IMR-90 (cell line): ENCODE measurements around the gene GOLGA8N. TPM values are rescaled to one million over a fixed set of nuclear protein-coding genes. Genes with fewer than 3 reads are reported as not detected.
"Not testable (repeated sequence)": the region's sequence is repeated elsewhere in the genome, so short reads cannot be mapped to it uniquely, and the experiment has no call there.

Experiments
- ATAC-seq: fragments of 200-7000 bp; cut with Tn5 transposase; 2 replicates; pipeline ENCODE4 v1.9.1; 2020; ENCODE audit warnings: low read depth, mild to moderate bottlenecking, moderate library complexity
- BruUV-seq: library from RNA; stranded (reverse); fragments of 400-500 nt; replicated peaks from 2 replicates; lab custom pipeline; 2021; lab: Mats Ljungman, UMichigan
- CTCF ChIA-PET: fragments of 300-600 bp; formaldehyde crosslinking; extraction: SDS; loops from one replicate; lab custom pipeline; 2021; ENCODE audit warnings: antibody characterized with exemption; lab: Yijun Ruan, JAX
- POLR2A ChIA-PET: fragments of 300-600 bp; sonication (Branson Sonifier 250); formaldehyde crosslinking; loops from one replicate; lab custom pipeline; 2022; ENCODE audit warnings: antibody characterized with exemption; ENCODE audit not compliant: unreplicated experiment; lab: Charles Lee
- DNase-seq: peaks from one replicate; pipeline ENCODE4 v3.0.0; 2013
- H2AFZ ChIP-seq: replicated peaks from 2 replicates; pipeline ENCODE3; 2013; ENCODE audit warnings: low read length, mild to moderate bottlenecking; ENCODE audit not compliant: poor library complexity
- H2AK5ac ChIP-seq: 2 replicates; pipeline ENCODE4 v1.6.1; 2013; ENCODE audit warnings: low read depth, low read length, inconsistent platforms
- H2AK9ac ChIP-seq: replicated peaks from 2 replicates; pipeline ENCODE3; 2013; ENCODE audit warnings: mild to moderate bottlenecking, low read depth, low read length, moderate library complexity; ENCODE audit not compliant: poor library complexity
- H2BK120ac ChIP-seq: 2 replicates; pipeline ENCODE4 v1.6.1; 2013; ENCODE audit warnings: low read depth, low read length, inconsistent platforms
- H2BK15ac ChIP-seq: 3 replicates; pipeline ENCODE4 v1.6.1; 2013; ENCODE audit warnings: low read depth, low read length, inconsistent platforms
- H2BK20ac ChIP-seq: 2 replicates; pipeline ENCODE4 v1.6.1; 2013; ENCODE audit warnings: low read depth, mild to moderate bottlenecking, inconsistent platforms, low read length, moderate library complexity
- H2BK5ac ChIP-seq: 2 replicates; pipeline ENCODE4 v1.6.1; 2013; ENCODE audit warnings: mild to moderate bottlenecking, low read depth, low read length, inconsistent platforms; ENCODE audit not compliant: poor library complexity, severe bottlenecking
- H3K14ac ChIP-seq: replicated peaks from 2 replicates; pipeline ENCODE4 v1.6.1; 2013; ENCODE audit warnings: low read depth, low read length, inconsistent platforms
- H3K18ac ChIP-seq: 2 replicates; pipeline ENCODE4 v1.6.1; 2013; ENCODE audit warnings: low read depth, low read length, control low read depth
- H3K23ac ChIP-seq: 2 replicates; pipeline ENCODE4 v1.6.1; 2013; ENCODE audit warnings: low read depth, low read length, inconsistent platforms
- H3K27ac ChIP-seq: 2 replicates; pipeline ENCODE4 v1.5.1; 2013; ENCODE audit warnings: mild to moderate bottlenecking, control low read depth, low read length; ENCODE audit not compliant: insufficient read depth
- H3K27me3 ChIP-seq: 2 replicates; pipeline ENCODE4 v1.6.1; 2013; ENCODE audit warnings: low read length; ENCODE audit not compliant: control insufficient read depth, insufficient read depth
- H3K36me3 ChIP-seq: 2 replicates; pipeline ENCODE4 v1.6.1; 2013; ENCODE audit warnings: low read length, mixed read lengths; ENCODE audit not compliant: control insufficient read depth, insufficient read depth
- H3K4ac ChIP-seq: 2 replicates; pipeline ENCODE4 v1.6.1; 2013; ENCODE audit warnings: low read depth, low read length, inconsistent platforms
- H3K4me1 ChIP-seq: 2 replicates; pipeline ENCODE4 v1.6.1; 2013; ENCODE audit warnings: low read length, mixed read lengths; ENCODE audit not compliant: control insufficient read depth, insufficient read depth
- H3K4me2 ChIP-seq: 2 replicates; pipeline ENCODE4 v1.6.1; 2013; ENCODE audit warnings: low read depth, mild to moderate bottlenecking, control low read depth, low read length, moderate library complexity
- H3K4me3 ChIP-seq: 2 replicates; pipeline ENCODE4 v1.5.1; 2013; ENCODE audit warnings: low read depth, mild to moderate bottlenecking, control low read depth, low read length, moderate library complexity; ENCODE audit not compliant: insufficient read depth
- H3K56ac ChIP-seq: 2 replicates; pipeline ENCODE4 v1.6.1; 2013; ENCODE audit warnings: low read length, inconsistent platforms; ENCODE audit not compliant: insufficient read depth; ENCODE audit errors: extremely low read depth
- H3K79me1 ChIP-seq, 2 experiments: 2 replicates each; pipeline ENCODE4 v1.6.1; 2013; ENCODE audit warnings: low read length in 2 of 2, inconsistent platforms in 1 of 2, low read depth in 1 of 2
- H3K9ac ChIP-seq: 2 replicates; pipeline ENCODE4 v1.6.1; 2013; ENCODE audit warnings: low read depth, low read length, control low read depth
- H3K9me1 ChIP-seq: 2 replicates; pipeline ENCODE4 v1.6.1; 2013; ENCODE audit warnings: low read length, inconsistent platforms; ENCODE audit not compliant: insufficient read depth
- H3K9me3 ChIP-seq: 2 replicates; pipeline ENCODE4 v1.6.1; 2013; ENCODE audit warnings: low read length; ENCODE audit not compliant: control insufficient read depth, insufficient read depth
- H4K20me1 ChIP-seq: 2 replicates; pipeline ENCODE4 v1.6.1; 2013; ENCODE audit warnings: low read length, inconsistent platforms; ENCODE audit not compliant: insufficient read depth
- H4K5ac ChIP-seq: 2 replicates; pipeline ENCODE4 v1.6.1; 2013; ENCODE audit warnings: mild to moderate bottlenecking, low read depth, low read length, control low read depth
- H4K8ac ChIP-seq, 2 experiments: 2 replicates each; pipeline ENCODE4 v1.6.1; 2013; ENCODE audit warnings: low read depth in 2 of 2, low read length in 2 of 2, control low read depth in 1 of 2, inconsistent platforms in 1 of 2
- H4K91ac ChIP-seq: 2 replicates; pipeline ENCODE4 v1.6.1; 2013; ENCODE audit warnings: low read depth, low read length, inconsistent platforms; ENCODE audit not compliant: insufficient read depth
- WGBS, 2 experiments: methylation state at CpG; one replicate each; pipeline versions ENCODE4 v1.1.5 to v1.1.7; 2013; ENCODE audit warnings: missing lambda C conversion rate in 2 of 2; ENCODE audit not compliant: insufficient read length in 1 of 2; ENCODE audit errors: extremely low coverage in 2 of 2; 5-methylcytosine and 5-hydroxymethylcytosine counted together
- dilution Hi-C: fragments of 300-500 bp; cut with HindIII; formaldehyde crosslinking; loops from one replicate; pipeline ENCODE4 v1.14.3; 2018; ENCODE audit warnings: low sequenced_read_pairs; ENCODE audit not compliant: unreplicated experiment
- in situ Hi-C: fragments of 300-500 bp; cut with MboI; formaldehyde crosslinking; loops from 3 replicates; pipeline ENCODE4 v1.14.3; 2019; ENCODE audit warnings: low sequenced_read_pairs, inconsistent platforms, mixed read lengths
- intact Hi-C: fragments of 100-400 bp; cut with micrococcal nuclease; formaldehyde crosslinking; loops from 2 replicates; pipeline ENCODE4 v1.10.0; 2022
- polyA plus RNA-seq, 3 experiments: library from polyadenylated mRNA; depleted of rRNA; stranded (reverse); fragments of >200 nt; gene quantifications; 2 replicates each; pipeline ENCODE4 v1.2.3, GENCODE V29; 2012; ENCODE audit warnings: low replicate concordance in 1 of 3
- total RNA-seq: library from RNA; depleted of rRNA; stranded (reverse); fragments of >200 nt; gene quantifications from 2 replicates; pipeline ENCODE4 v1.2.3, GENCODE V29; 2012

The GOLGA8N gene
- total and polyA plus RNA-seq, 2 of the 4 experiments (the other 2 are of a cell fraction) = 0.72 to 1.8 TPM

DNA sequence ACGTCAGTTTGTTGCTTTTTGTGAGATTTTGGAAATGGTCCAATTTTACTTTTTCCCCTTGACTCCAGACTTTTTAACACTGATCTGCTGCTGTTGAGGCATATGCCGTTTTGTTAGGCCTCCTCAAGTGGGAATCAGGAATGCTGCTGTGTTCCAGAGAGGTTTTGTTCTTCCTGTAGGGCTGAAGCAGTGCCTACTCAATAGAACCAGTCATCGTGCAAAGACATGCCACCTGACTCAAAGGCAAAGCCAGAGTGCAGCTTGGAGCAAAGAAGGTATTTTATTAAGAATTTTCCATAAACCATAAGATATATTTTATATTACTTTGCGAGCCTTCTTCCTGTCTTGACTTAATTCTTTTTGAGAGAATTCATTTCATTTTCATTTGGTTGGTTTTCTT is 7.4 kb upstream of the GOLGA8N start:
- H4K8ac ChIP-seq, H2AFZ ChIP-seq, H3K4ac ChIP-seq, H4K91ac ChIP-seq, H3K9me3 ChIP-seq, H3K9ac ChIP-seq, H3K36me3 ChIP-seq, H3K4me3 ChIP-seq, H3K27me3 ChIP-seq, H2BK120ac ChIP-seq, ATAC-seq, H3K9me1 ChIP-seq, H2BK20ac ChIP-seq, H2AK5ac ChIP-seq, H3K56ac ChIP-seq, H4K5ac ChIP-seq, H3K4me2 ChIP-seq, H3K79me1 ChIP-seq, H3K14ac ChIP-seq, H3K4me1 ChIP-seq, CTCF ChIA-PET, intact Hi-C loops, H3K23ac ChIP-seq, H2BK5ac ChIP-seq, POLR2A ChIA-PET, DNase-seq, H2BK15ac ChIP-seq, H3K27ac ChIP-seq, dilution Hi-C loops, H3K18ac ChIP-seq, H2AK9ac ChIP-seq, in situ Hi-C loops, BruUV-seq, H4K20me1 ChIP-seq: not testable (repeated sequence)
- no CpG with 5 or more reads among the region's 4 CpGs for WGBS, 2 experiments

DNA sequence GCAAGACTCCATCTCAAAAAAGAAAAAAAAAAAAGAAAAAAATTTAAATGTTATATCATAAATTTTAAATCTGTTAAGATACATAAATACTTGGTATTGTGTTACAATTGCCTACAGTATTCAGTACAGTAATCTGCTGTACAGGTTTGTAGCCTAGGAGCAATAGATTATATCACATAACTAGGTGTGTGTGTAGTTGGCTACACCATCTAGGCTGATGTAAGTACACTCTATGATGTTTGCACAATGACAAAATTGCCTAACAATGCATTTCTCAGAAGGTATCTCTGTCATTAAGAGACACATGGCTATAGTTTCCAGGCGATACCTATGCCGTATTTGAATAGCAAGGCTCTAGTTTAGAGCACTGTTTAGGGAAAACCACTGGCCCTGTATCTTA is 16.3 kb downstream of the GOLGA8N start:
- H2BK120ac ChIP-seq, H3K9ac ChIP-seq, H3K36me3 ChIP-seq, H3K9me1 ChIP-seq, H2BK5ac ChIP-seq, H3K9me3 ChIP-seq, H3K27ac ChIP-seq, H3K56ac ChIP-seq, H3K27me3 ChIP-seq, H3K79me1 ChIP-seq, CTCF ChIA-PET, H3K4me2 ChIP-seq, POLR2A ChIA-PET, H4K5ac ChIP-seq, H2AK9ac ChIP-seq, H3K4me3 ChIP-seq, DNase-seq, in situ Hi-C loops, ATAC-seq, H2BK15ac ChIP-seq, H3K4me1 ChIP-seq, H3K23ac ChIP-seq, intact Hi-C loops, H4K91ac ChIP-seq, dilution Hi-C loops, H2AFZ ChIP-seq, BruUV-seq, H2BK20ac ChIP-seq, H2AK5ac ChIP-seq, H4K8ac ChIP-seq, H3K18ac ChIP-seq, H4K20me1 ChIP-seq, H3K14ac ChIP-seq, H3K4ac ChIP-seq: not testable (repeated sequence)
- WGBS, 2 experiments = no CpG with 5 or more reads among the region's 2 CpGs
